ENCODE results near the gene CD55.

- TF ChIP-seq CTCF (IDR thresholded peaks at IDR 0.05) (no peak), POLR2A (IDR thresholded peaks at IDR 0.05) (no peak)
These were observed 10.2 kb downstream of the CD55 start for GRCh38 chr1:207331354-207332313.
